K562 (cell line): ENCODE results near the gene TSG101. TPM values are rescaled to one million over a fixed set of nuclear protein-coding genes. Genes with fewer than 3 reads are reported as not detected.

Experiments used
- ATAC-seq: fragments of 200-7000 bp; cut with Tn5 transposase; 3 replicates; pipeline ENCODE4 v1.9.1; 2020; ENCODE audit warnings: moderate library complexity
- BruUV-seq: library from RNA; stranded (reverse); fragments of 400-500 nt; replicated peaks from 2 replicates; lab custom pipeline; 2021; lab: Mats Ljungman, UMichigan
- CTCF ChIA-PET: fragments of 300-600 bp; formaldehyde crosslinking; extraction: SDS; loops from one replicate; lab custom pipeline; 2021; ENCODE audit warnings: low intra/inter-chr PET ratio; lab: Yijun Ruan, JAX
- POLR2A ChIA-PET: fragments of 300-600, 350-650 bp; sonication (Branson Sonifier 250); formaldehyde crosslinking; extraction: SDS; loops from one replicate; lab custom pipeline; 2021; ENCODE audit warnings: antibody characterized with exemption, inconsistent platforms; lab: Yijun Ruan, JAX
- DNase-seq, 4 experiments: peaks; one replicate each; pipeline versions ENCODE4 v3.0.0 to v3.0.0-alpha.2; 2011 to 2018; ENCODE audit warnings: low spot score in 3 of 4, mixed read lengths in 3 of 4; ENCODE audit errors: extremely low read depth in 1 of 4
- FAIRE-seq: peaks from 2 replicates; lab custom pipeline; 2011; peaks lifted over from hg19 to GRCh38; lab: Jason Lieb, UNC
- H2AFZ ChIP-seq: 2 replicates; pipeline ENCODE4 v1.6.0; 2011; ENCODE audit warnings: low read depth, low read length, control low read depth, inconsistent platforms
- H3K27ac ChIP-seq: fragments of 200-600 bp; 3 replicates; pipeline ENCODE4 v1.8.0; 2011; ENCODE audit warnings: low read depth, mild to moderate bottlenecking, control low read depth, inconsistent platforms, low read length, moderate library complexity, mixed read lengths; ENCODE audit errors: extremely low read depth
- H3K27me3 ChIP-seq, 2 experiments: fragments of 300-600 bp in 1 of 2; 2 replicates in 1 of 2; 3 replicates in 1 of 2; pipeline versions ENCODE4 v1.6.0 to v1.8.0; 2011; ENCODE audit warnings: inconsistent platforms in 2 of 2, low read length in 2 of 2, mild to moderate bottlenecking in 1 of 2, mixed read lengths in 1 of 2, moderate library complexity in 1 of 2; ENCODE audit not compliant: control insufficient read depth in 2 of 2, insufficient read depth in 2 of 2
- H3K36me3 ChIP-seq: fragments of 300-600 bp; 3 replicates; pipeline ENCODE4 v1.8.0; 2011; ENCODE audit warnings: mild to moderate bottlenecking, low read length, inconsistent platforms; ENCODE audit not compliant: control insufficient read depth, insufficient read depth
- H3K4me1 ChIP-seq, 2 experiments: fragments of 200-600 bp in 1 of 2; replicated peaks in 1 of 2; 2 replicates in 1 of 2; 3 replicates in 1 of 2; pipeline versions ENCODE4 v1.5.1 to v1.8.0; 2011; ENCODE audit warnings: inconsistent platforms in 2 of 2, low read length in 2 of 2, mild to moderate bottlenecking in 1 of 2, mixed read lengths in 1 of 2, moderate library complexity in 1 of 2; ENCODE audit not compliant: control insufficient read depth in 2 of 2, insufficient read depth in 2 of 2
- H3K4me2 ChIP-seq: 2 replicates; pipeline ENCODE4 v1.6.1; 2011; ENCODE audit warnings: low read length, control low read depth, inconsistent platforms, mixed read lengths; ENCODE audit not compliant: insufficient read depth
- H3K4me3 ChIP-seq: fragments of 200-600 bp; sonication (generic), shearing (Covaris generic); 2 replicates; pipeline ENCODE4 v1.5.1; 2016; ENCODE audit warnings: control low read depth, inconsistent platforms
- H3K79me2 ChIP-seq: fragments of 200-600 bp; 3 replicates; pipeline ENCODE4 v1.8.0; 2011; ENCODE audit warnings: low read length, inconsistent platforms; ENCODE audit not compliant: control insufficient read depth, insufficient read depth
- H3K9ac ChIP-seq, 2 experiments: 2 replicates each; pipeline versions ENCODE4 v1.6.0 to v1.6.1; 2011; ENCODE audit warnings: low read depth in 2 of 2, low read length in 2 of 2, control low read depth in 1 of 2, inconsistent platforms in 1 of 2, mild to moderate bottlenecking in 1 of 2, mixed read lengths in 1 of 2; ENCODE audit not compliant: insufficient read depth in 1 of 2
- H3K9me1 ChIP-seq: one replicate; pipeline ENCODE4 v1.6.0; 2011; ENCODE audit warnings: inconsistent platforms, mild to moderate bottlenecking, low read length, moderate library complexity; ENCODE audit not compliant: control insufficient read depth, insufficient read depth
- H3K9me3 ChIP-seq: replicated peaks from 2 replicates; pipeline ENCODE4 v1.5.1; 2011; ENCODE audit warnings: low read depth, low read length, inconsistent platforms; ENCODE audit not compliant: control insufficient read depth, insufficient read depth
- H4K20me1 ChIP-seq: replicated peaks from 2 replicates; pipeline ENCODE4 v1.6.1; 2011; ENCODE audit warnings: low read length, inconsistent platforms, mixed read lengths; ENCODE audit not compliant: control insufficient read depth, insufficient read depth
- ATF3 ChIP-seq, 2 experiments: fragments of 450-650 bp in 1 of 2; sonication (generic) in 1 of 2; formaldehyde crosslinking in 1 of 2; IDR thresholded peaks in 1 of 2; conservative IDR thresholded peaks in 1 of 2; 2 replicates each; pipeline versions ENCODE4 v1.6.1 to v1.8.1; 2016 to 2023; ENCODE audit warnings: mild to moderate bottlenecking in 2 of 2, moderate library complexity in 2 of 2, inconsistent platforms in 1 of 2, missing genetic modification reagents in 1 of 2
- FOSL1 ChIP-seq: fragments of 200-800 bp; sonication (Bioruptor generic); conservative IDR thresholded peaks from 2 replicates; pipeline ENCODE4 v1.6.1; 2016; ENCODE audit warnings: missing genetic modification characterization, missing compliant biosample characterization
- HMBOX1 ChIP-seq: sonication (generic); IDR thresholded peaks from 2 replicates; pipeline ENCODE4 v1.6.1; 2016
- KLF10 ChIP-seq: fragments of 250-450 bp; sonication (Bioruptor Pico); IDR thresholded peaks from 2 replicates; pipeline ENCODE4 v1.6.1; 2021; ENCODE audit warnings: matching md5 sums
- MEF2A ChIP-seq: IDR thresholded peaks from 2 replicates; pipeline ENCODE4 v1.6.1; 2011; ENCODE audit warnings: low read depth, mild to moderate bottlenecking, low read length, moderate library complexity; ENCODE audit not compliant: control insufficient read depth
- MEIS2 ChIP-seq: fragments of 450-650 bp; IDR thresholded peaks from 2 replicates; pipeline ENCODE4 v1.6.1; 2014; ENCODE audit warnings: mild to moderate bottlenecking; ENCODE audit not compliant: partially characterized antibody
- NFATC3 ChIP-seq: fragments of 450-650 bp; IDR thresholded peaks from 2 replicates; pipeline ENCODE4 v1.6.1; 2017; ENCODE audit warnings: mild to moderate bottlenecking
- PATZ1 ChIP-seq: fragments of 250-450 bp; sonication (Bioruptor Pico); IDR thresholded peaks from 2 replicates; pipeline ENCODE4 v1.5.0; 2020; ENCODE audit warnings: mild to moderate bottlenecking, borderline replicate concordance
- POLR2AphosphoS5 ChIP-seq: IDR thresholded peaks from 2 replicates; pipeline ENCODE4 v1.6.1; 2011; ENCODE audit warnings: mild to moderate bottlenecking, low read depth, low read length, moderate library complexity; ENCODE audit not compliant: control insufficient read depth, insufficient read depth
- SLC30A9 ChIP-seq: fragments of 250-450 bp; sonication (Bioruptor Pico); IDR thresholded peaks from 2 replicates; pipeline ENCODE4 v1.8.0; 2022; ENCODE audit warnings: mild to moderate bottlenecking, moderate library complexity
- THAP12 ChIP-seq: fragments of 250-450 bp; sonication (Bioruptor Pico); IDR thresholded peaks from 2 replicates; pipeline ENCODE4 v1.9.0; 2021; ENCODE audit warnings: mild to moderate bottlenecking, inconsistent platforms
- ZNF263 ChIP-seq: sonication (generic); formaldehyde crosslinking; IDR thresholded peaks from 2 replicates; pipeline ENCODE4 v1.8.0; 2022; ENCODE audit warnings: mild to moderate bottlenecking, missing genetic modification reagents, borderline replicate concordance
- WGBS: fragments of 100-300 bp; shearing (Covaris generic); methylation state at CpG from one replicate; pipeline ENCODE4 v1.1.6; 2016; ENCODE audit warnings: low coverage, mixed read lengths; ENCODE audit not compliant: insufficient coverage; ENCODE audit errors: missing lambda C conversion rate; 5-methylcytosine and 5-hydroxymethylcytosine counted together
- in situ Hi-C: fragments of 300-500 bp; cut with MboI; formaldehyde crosslinking; loops from 4 replicates; pipeline ENCODE4 v1.15.0; 2018; ENCODE audit warnings: inconsistent platforms, mixed read lengths
- intact Hi-C: fragments of 100-400 bp; cut with micrococcal nuclease; formaldehyde crosslinking; loops from 2 replicates; pipeline ENCODE4 v1.14.2; 2022
- polyA plus RNA-seq, 8 experiments: library from polyadenylated mRNA; depleted of rRNA in 4 of 8; stranded (reverse) in 5 of 8; unstranded in 3 of 8; fragments of >200 nt; fragmentation: Nextera tagmentation in 2 of 8; fragmentation: Illumina TruSeq in 1 of 8; extraction: Ambion mirVana in 2 of 8; extraction: Trizol in 1 of 8; gene quantifications; 2 replicates each; pipeline versions ENCODE4 v1.2.1 to v1.2.3, GENCODE V29; 2011 to 2014; ENCODE audit warnings: inconsistent platforms in 1 of 8, missing spikeins in 1 of 8
- total RNA-seq, 7 experiments: library from RNA; depleted of rRNA in 6 of 7; stranded (reverse); fragments of >200 nt in 6 of 7; fragmentation: Illumina TruSeq in 2 of 7; extraction: Trizol in 2 of 7; gene quantifications; 2 replicates each; pipeline versions ENCODE4 v1.2.1 to v1.2.3, GENCODE V29; 2011 to 2021; ENCODE audit warnings: low replicate concordance in 1 of 7

Gene TSG101
- total and polyA plus RNA-seq, 9 of the 15 experiments (the other 6 are each of a cell fraction or from before 2014, with no cell fraction given) = 24.6 to 141 (median 60.0) TPM

GRCh38 chr11:18452927-18453326, 73.8 kb downstream of the TSG101 start:
- TF ChIP-seq ZNF263 (CRISPR knock-in tag) = no peak
- peak; percentile 31; the same call in 1 of the 2 replicates for TF ChIP-seq ATF3 (IDR thresholded peaks at IDR 0.05)
- TF ChIP-seq ATF3 (CRISPR knock-in tag; conservative IDR thresholded peaks at IDR 0.05) = no peak
- TF ChIP-seq SLC30A9 (CRISPR knock-in tag) = no peak
- TF ChIP-seq KLF10 (CRISPR knock-in tag) = no peak
- TF ChIP-seq PATZ1 (CRISPR knock-in tag) = no peak
- TF ChIP-seq THAP12 (CRISPR knock-in tag) = no peak
- TF ChIP-seq POLR2AphosphoS5 = no peak
- peak; percentile 75 for TF ChIP-seq HMBOX1
- no peak for TF ChIP-seq NFATC3
- no peak for TF ChIP-seq MEF2A
- no peak for TF ChIP-seq MEIS2
- TF ChIP-seq FOSL1 (tag) = peak; percentile 56; the same call in 1 of the 2 replicates
- BruUV-seq = no TSS peak
- Histone ChIP-seq H3K9ac (no peak overlapping the region), H4K20me1 (no peaks in the 10 kb centered on the region), H2AFZ (no peak overlapping the region), H3K36me3 (no peaks in the 10 kb centered on the region), H3K4me2 (no peak overlapping the region), H3K4me3 (no peak overlapping the region), H3K79me2 (no peaks in the 10 kb centered on the region), H3K9me1 (no peaks in the 10 kb centered on the region), H3K4me1 (peaks cover 0 to 9% of the 10 kb centered on the region in 2 experiments; a peak in 2 of 5 replicates), H3K27me3 (peaks cover 11 to 34% of the 10 kb centered on the region in 2 experiments; a peak in 3 of 5 replicates), H3K27ac (no peak overlapping the region), H3K9me3 (no peaks in the 10 kb centered on the region)
- ChIA-PET CTCF (no interaction called here), POLR2A (interaction anchor here (0.8 to 1.1 kb wide), 2 partner anchors 8 to 15 kb away, joined by 3 read pairs; no protein-coding TSS in a partner anchor)
- no peak for ATAC-seq
- peak in 1 of 4 experiments; percentile 6 for DNase-seq
- WGBS = 0% methylated on average over 2 of the region's 2 CpGs
- FAIRE-seq = peak; percentile 60
- in situ Hi-C loops = no loop called here
- intact Hi-C loops = loop anchor here (10.0 kb wide), 1 partner anchor 312 kb away; no protein-coding TSS in a partner anchor
